GM18951 (cell line): ENCODE data around the gene SOX6.

Experiments
- POLR2A ChIP-seq: IDR thresholded peaks from 4 replicates; pipeline ENCODE4 v1.6.1; 2011; ENCODE audit warnings: mild to moderate bottlenecking; ENCODE audit not compliant: insufficient read length, insufficient read depth; ENCODE audit errors: extremely low read depth
- in situ Hi-C: fragments of 300-500 bp; cut with MboI; formaldehyde crosslinking; loops from one replicate; pipeline ENCODE4 v1.12.0; 2022; ENCODE audit warnings: low sequenced_read_pairs, mixed read lengths, inconsistent platforms; ENCODE audit not compliant: unreplicated experiment

SOX6 gene

DNA sequence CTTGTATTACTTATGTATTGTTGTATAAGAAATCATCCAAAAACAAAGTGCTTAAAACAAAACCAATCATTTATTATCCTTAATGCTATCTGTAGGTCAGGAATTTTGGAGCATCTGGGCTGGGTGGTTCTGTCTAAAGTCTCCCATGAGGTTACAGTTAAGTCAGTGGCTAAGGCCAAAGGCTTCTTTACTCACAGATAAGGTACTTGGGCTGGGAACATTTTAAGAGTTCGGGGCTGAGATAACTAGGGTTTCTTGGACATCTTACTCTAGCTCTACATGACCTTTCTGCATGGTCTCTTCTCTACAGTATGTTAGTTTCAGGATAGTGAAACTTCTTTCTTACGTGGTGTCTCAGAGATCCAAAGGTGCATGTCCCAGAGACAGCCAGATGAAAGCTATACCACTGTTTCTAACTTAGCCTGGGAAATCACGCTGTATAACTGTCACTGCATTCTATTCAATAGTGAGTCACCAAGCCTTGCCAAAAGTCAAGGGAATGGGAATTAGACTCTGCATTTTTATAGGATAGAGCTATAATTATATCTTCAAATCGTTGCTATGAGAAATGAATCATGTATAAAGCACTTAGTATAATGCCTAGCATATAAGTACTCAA is 29.6 kb downstream of the SOX6 start:
- in situ Hi-C loops = no loop called here

GRCh38 chr11:16322190-16322589 is 34.2 kb downstream of the SOX6 start:
- TF ChIP-seq POLR2A = no peak

More for the DNA sequence above, 29.6 kb downstream of the SOX6 start:
- TF ChIP-seq POLR2A = no peak

DNA sequence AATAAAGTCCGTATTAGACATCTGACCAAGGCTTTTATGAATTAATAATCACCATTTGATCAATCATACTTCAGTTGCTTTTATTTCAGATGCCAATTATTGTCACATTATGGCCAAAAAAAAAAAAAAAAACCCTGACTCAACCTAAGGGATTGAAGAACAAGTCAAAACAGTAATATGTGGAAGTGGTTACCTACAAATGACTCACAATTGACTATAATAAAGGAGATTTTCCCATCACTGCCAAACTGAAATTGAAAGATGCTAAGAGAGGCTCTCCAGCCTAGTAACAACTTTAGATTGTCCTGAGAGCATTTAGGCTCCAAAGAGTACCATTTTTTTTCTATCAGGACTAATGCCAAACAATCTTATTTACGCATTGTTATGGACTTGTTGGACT is 35.2 kb downstream of the SOX6 start:
- in situ Hi-C loops = no loop called here

More at GRCh38 chr11:16322190-16322589, 34.2 kb downstream of the SOX6 start:
- in situ Hi-C loops = no loop called here

DNA sequence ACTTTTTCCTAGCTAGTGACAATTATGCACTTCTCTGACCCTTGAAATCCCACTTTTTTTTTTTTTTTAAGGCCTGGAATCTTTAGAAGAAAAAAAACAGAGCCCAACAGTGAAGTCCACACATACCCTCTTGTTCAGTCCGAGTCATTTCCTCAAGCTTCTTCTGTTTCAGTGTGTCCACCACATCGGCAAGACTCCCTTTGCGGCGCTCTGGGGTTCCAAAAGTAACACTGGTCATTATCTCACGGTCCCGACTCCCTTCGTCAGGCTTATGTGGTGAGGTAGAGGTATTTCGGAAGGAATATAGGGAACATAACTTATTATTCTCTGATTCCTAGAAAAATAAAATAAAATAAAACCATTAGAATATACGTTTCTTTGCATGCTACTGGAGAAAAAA is 38.0 kb downstream of the SOX6 start:
- no peak for TF ChIP-seq POLR2A
- in situ Hi-C loops = no loop called here

More for the DNA sequence above, 35.2 kb downstream of the SOX6 start:
- no peak for TF ChIP-seq POLR2A

DNA sequence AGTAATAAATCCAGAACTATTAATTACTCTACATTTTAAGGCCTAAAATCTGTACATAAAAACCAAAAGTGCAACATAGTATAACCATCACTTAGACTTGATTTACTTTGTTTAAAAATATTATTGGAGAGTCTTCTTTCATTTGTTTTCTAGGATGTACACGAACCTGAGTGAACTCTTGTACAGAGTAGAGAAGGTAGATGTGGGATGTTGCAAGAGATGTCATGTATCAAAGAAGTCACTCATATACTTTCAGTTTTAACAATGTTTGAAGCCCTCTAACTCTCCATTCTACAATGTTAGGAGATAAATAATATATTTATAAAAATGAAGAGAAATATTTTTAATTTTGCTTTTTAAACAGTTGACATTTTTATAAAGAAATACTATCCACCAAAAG is 38.6 kb downstream of the SOX6 start:
- no peak for TF ChIP-seq POLR2A
- in situ Hi-C loops = no loop called here

GRCh38 chr11:16313846-16314245 is 42.5 kb downstream of the SOX6 start:
- in situ Hi-C loops = no loop called here
- TF ChIP-seq POLR2A = no peak

DNA sequence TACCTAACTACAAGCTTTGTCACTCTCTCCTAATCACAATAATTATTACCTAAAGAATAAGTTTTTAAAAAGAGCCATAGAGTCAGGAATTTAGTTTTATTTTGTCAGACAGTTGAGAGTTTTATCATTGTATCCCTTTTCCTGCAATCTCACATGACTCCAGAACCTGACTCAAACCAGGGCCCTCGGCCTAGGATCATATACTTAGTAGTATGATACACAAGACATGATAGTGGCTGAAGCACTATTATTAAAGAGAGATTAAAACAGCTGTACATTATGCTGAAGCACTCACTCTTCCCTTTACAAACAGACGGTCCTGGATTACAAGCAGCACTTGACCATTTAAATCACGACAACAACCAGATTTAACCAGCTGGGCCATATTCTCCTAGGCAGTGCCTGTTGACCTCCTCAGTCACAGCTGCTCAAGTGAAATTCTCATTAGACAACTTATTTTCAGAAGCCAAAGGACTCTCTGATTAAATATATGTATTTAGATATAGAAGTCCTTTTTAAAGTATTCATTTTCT is 44.0 kb downstream of the SOX6 start:
- in situ Hi-C loops = no loop called here
- no peak for TF ChIP-seq POLR2A

- no peak for TF ChIP-seq POLR2A
Measured at GRCh38 chr11:16311831-16312230, 44.5 kb downstream of the SOX6 start.

DNA sequence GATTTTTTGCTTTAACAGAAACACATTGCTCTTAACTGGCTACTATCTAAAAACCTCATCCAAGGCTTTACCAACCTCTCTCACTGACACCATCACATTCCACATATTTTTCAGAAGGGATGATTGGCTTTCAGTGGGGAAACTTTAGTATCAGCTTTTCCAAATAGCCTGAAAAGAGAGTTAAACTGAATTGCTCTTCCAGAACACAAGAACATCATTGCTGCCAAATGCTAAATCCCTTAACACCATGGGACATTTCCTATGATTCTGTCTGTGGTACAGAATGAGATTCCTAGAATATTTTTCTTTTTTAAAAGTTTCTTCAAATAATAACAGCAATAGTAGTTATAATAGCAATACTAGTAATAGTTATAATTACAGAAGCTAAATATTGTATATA is 45.4 kb downstream of the SOX6 start:
- in situ Hi-C loops = no loop called here
- TF ChIP-seq POLR2A = no peak

More at GRCh38 chr11:16311831-16312230, 44.5 kb downstream of the SOX6 start:
- in situ Hi-C loops = no loop called here

GRCh38 chr11:16309226-16309625 is 47.1 kb downstream of the SOX6 start:
- TF ChIP-seq POLR2A = no peak
- in situ Hi-C loops = no loop called here

- TF ChIP-seq POLR2A = no peak
- in situ Hi-C loops = no loop called here
Measured at GRCh38 chr11:16301462-16301861, 54.9 kb downstream of the SOX6 start.

DNA sequence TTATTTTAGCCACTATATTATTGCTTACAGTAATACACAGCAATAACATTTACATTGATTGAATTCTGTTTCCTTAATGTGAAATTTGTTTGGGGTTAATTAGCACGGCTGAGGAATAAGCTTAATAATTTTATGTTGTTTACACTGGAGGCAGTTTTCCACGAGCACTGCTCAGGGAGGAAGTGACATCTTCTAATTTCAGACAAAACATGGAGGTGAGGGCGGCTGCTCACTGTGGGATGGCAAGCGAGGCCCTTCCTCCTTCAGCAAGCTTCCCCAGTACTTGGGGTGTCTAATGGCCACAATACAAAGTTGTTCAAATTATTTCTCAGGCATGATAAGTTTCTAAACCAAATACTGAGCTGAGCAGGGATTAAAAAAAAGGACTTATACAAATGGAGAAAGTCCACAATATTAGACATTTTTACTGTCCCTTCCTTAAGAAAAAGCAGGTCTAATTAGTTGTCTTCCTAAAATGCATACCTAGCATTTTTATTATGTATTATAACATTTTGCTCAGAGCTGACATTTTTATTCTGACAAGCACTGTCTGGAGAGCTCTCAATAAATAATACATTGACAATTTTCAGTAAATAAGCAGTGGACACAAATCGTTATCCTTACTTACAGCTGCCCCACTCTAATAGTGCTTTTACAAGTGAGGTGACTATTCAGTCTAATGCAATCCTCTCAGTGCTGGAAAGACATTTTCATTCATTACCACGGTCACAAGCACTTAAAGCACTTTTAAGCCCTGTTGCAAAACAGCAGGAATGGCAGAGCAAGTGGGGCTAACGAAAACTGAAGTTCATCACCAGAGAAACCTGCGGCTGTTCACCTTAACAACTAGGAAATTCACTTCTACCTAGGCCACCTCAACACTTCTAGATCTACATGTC is 56.2 kb downstream of the SOX6 start:
- in situ Hi-C loops = no loop called here
- TF ChIP-seq POLR2A = no peak

DNA sequence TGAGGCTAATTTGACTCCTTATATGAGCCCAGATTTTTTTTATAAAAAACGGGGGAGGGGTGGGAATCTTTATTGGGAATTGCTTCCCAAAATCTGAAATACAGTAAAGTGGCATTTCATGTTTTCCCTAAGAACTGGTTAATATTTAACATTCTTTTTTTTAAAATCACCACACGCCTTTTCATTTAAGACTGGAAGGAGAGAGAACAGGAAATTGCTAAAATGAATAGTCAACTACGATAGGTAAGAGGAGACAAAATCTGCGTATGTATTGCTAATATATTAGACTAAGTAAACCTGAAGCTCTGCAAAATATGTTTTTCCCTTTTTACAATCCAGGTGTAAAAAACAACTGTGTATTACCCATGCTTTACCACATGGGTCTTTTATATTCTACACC is 57.0 kb downstream of the SOX6 start:
- in situ Hi-C loops = no loop called here
- TF ChIP-seq POLR2A = no peak

DNA sequence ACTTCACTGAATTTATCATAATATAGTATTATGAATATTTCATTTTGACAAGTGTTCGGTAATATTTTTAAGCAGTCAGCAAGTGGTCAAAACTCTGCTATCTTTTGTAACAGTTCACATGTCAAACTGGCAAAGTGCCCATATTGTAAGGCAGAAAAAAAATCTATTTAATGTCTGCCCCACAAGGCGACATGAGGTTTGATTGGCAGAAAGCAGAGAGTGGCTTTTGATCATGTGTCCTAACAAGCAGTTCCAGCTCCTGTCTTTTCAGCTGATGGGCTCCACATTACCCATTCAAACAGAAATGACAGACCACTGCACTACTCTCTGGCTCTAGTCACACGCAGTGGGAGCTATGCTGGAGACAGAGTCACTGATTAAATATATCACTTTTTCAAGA is 59.0 kb downstream of the SOX6 start:
- in situ Hi-C loops = no loop called here
- no peak for TF ChIP-seq POLR2A
